Activated CD4-positive, alpha-beta T cell treated with anti-CD3 and anti-CD28 coated beads for 1 hour (primary cell): ENCODE measurements around the gene TMCO5A.
"Not testable (repeated sequence)": the region's sequence is repeated elsewhere in the genome, so short reads cannot be mapped to it uniquely, and the experiment has no call there.

Experiments used
- DNase-seq: peaks from one replicate; pipeline ENCODE4 v3.0.0-alpha.2; 2020

TMCO5A gene

GRCh38 chr15:37934340-37934739 is at the start of gene TMCO5A:
TMCO5A (plus strand) TSS chr15:37934640; CDS start chr15:37936324, 1,684 bp downstream.
- no peak for DNase-seq

- DNase-seq = no peak
Measured at GRCh38 chr15:37885651-37886050, 48.8 kb upstream of the TMCO5A start.

GRCh38 chr15:37888356-37888755 is 46.1 kb upstream of the TMCO5A start:
- no peak for DNase-seq

GRCh38 chr15:37891766-37892368 is 42.6 kb upstream of the TMCO5A start:
- DNase-seq = no peak

- DNase-seq = no peak
Measured at GRCh38 chr15:37893309-37893708, 41.1 kb upstream of the TMCO5A start.

GRCh38 chr15:37898362-37898761 is 36.1 kb upstream of the TMCO5A start:
- DNase-seq = no peak

- no peak for DNase-seq
Measured at GRCh38 chr15:37900326-37901221, 33.9 kb upstream of the TMCO5A start.

- no peak for DNase-seq
Measured at GRCh38 chr15:37902126-37902525, 32.3 kb upstream of the TMCO5A start.

- no peak for DNase-seq
Measured at GRCh38 chr15:37903919-37904625, 30.4 kb upstream of the TMCO5A start.

GRCh38 chr15:37907136-37907535 is 27.3 kb upstream of the TMCO5A start:
- DNase-seq = no peak

GRCh38 chr15:37921527-37922385 is 12.7 kb upstream of the TMCO5A start:
- no peak for DNase-seq

GRCh38 chr15:37926136-37926535 is 8.3 kb upstream of the TMCO5A start:
- DNase-seq = no peak

GRCh38 chr15:37929238-37929637 is 5.2 kb upstream of the TMCO5A start:
- DNase-seq = no peak

GRCh38 chr15:37931321-37931720 is 3.1 kb upstream of the TMCO5A start:
- DNase-seq = no peak

- no peak for DNase-seq
Measured at GRCh38 chr15:37931868-37932267, 2.6 kb upstream of the TMCO5A start.

- no peak for DNase-seq
Measured at GRCh38 chr15:37932549-37932948, 1.9 kb upstream of the TMCO5A start.

- DNase-seq = no peak
Measured at GRCh38 chr15:37933666-37934065, 774 bp upstream of the TMCO5A start.

- no peak for DNase-seq
Measured at GRCh38 chr15:37940876-37941275, 6.4 kb downstream of the TMCO5A start.

GRCh38 chr15:37941779-37942178 is 7.3 kb downstream of the TMCO5A start:
- no peak for DNase-seq

GRCh38 chr15:37951999-37952398 is 17.6 kb downstream of the TMCO5A start:
- no peak for DNase-seq

- DNase-seq = not testable (repeated sequence)
Measured at GRCh38 chr15:37960742-37961141, 26.3 kb downstream of the TMCO5A start.

- no peak for DNase-seq
Measured at GRCh38 chr15:37967788-37968187, 33.3 kb downstream of the TMCO5A start.

GRCh38 chr15:37973856-37974255 is 39.4 kb downstream of the TMCO5A start:
- DNase-seq = no peak
